ENCODE results near the gene HPSE2.

The HPSE2 gene

DNA sequence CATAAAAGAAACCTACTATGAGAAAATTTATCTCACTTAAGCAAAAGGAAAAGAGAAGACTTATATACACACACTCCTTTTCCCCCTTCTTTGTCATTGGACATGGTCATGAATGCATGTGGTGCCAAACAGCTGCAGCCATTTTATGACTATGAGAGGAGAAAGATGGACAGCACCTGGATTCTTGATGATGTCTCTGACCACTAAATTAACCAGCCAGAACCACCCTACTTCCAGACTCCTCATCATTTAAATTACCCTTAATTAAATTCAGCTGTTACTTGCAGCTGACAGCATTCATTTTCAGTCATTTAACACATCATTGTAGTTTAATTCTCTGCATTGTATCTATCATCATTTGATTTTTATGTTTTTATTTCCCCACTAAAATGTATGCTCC lies 409.9 kb downstream of the HPSE2 start:
- TF ChIP-seq, protein P1, sequence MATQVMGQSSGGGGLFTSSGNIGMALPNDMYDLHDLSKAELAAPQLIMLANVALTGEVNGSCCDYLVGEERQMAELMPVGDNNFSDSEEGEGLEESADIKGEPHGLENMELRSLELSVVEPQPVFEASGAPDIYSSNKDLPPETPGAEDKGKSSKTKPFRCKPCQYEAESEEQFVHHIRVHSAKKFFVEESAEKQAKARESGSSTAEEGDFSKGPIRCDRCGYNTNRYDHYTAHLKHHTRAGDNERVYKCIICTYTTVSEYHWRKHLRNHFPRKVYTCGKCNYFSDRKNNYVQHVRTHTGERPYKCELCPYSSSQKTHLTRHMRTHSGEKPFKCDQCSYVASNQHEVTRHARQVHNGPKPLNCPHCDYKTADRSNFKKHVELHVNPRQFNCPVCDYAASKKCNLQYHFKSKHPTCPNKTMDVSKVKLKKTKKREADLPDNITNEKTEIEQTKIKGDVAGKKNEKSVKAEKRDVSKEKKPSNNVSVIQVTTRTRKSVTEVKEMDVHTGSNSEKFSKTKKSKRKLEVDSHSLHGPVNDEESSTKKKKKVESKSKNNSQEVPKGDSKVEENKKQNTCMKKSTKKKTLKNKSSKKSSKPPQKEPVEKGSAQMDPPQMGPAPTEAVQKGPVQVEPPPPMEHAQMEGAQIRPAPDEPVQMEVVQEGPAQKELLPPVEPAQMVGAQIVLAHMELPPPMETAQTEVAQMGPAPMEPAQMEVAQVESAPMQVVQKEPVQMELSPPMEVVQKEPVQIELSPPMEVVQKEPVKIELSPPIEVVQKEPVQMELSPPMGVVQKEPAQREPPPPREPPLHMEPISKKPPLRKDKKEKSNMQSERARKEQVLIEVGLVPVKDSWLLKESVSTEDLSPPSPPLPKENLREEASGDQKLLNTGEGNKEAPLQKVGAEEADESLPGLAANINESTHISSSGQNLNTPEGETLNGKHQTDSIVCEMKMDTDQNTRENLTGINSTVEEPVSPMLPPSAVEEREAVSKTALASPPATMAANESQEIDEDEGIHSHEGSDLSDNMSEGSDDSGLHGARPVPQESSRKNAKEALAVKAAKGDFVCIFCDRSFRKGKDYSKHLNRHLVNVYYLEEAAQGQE (IDR thresholded peaks at IDR 0.05; ENCODE audit: insufficient read depth in 1 of 2, low read depth in 2 of 2, low read length in 2 of 2) = no peak
- TF ChIP-seq FOXP2 (optimal IDR thresholded peaks at IDR 0.05; ENCODE audit: borderline replicate concordance, extremely low read depth, extremely low read length, insufficient read depth) = no peak
- TF ChIP-seq SIN3A (IDR thresholded peaks at IDR 0.05; ENCODE audit: borderline replicate concordance, insufficient read depth, low read length) = no peak
- no peak for TF ChIP-seq POLR2AphosphoS5 (IDR thresholded peaks at IDR 0.05; ENCODE audit: low read depth, low read length)
- TF ChIP-seq TAF1 (IDR thresholded peaks at IDR 0.05; ENCODE audit: borderline replicate concordance, insufficient read depth, low read length) = no peak

DNA sequence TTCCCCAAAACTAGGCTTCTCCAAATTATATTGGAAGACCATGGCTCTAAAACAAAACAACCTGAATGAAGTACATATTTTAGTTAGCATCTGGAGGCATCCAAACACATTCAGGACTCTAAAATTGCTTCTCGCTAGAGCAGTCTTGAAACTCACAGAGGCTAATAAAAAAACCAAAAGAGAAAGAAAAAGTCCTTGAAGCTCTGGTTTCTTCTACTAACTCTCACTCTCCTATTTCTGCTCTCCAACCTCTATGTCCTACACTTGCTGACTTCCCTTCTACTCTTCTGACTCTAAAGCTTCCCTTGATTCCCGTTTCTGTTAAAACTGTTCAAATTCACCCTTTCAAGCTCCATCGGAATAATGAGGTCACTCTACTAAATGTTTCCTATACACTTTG lies 418.3 kb downstream of the HPSE2 start:
- TF ChIP-seq FOXP2 (optimal IDR thresholded peaks at IDR 0.05; ENCODE audit: borderline replicate concordance, extremely low read depth, extremely low read length, insufficient read depth) (no peak), POLR2AphosphoS5 (IDR thresholded peaks at IDR 0.05; ENCODE audit: low read depth, low read length) (no peak), TAF1 (IDR thresholded peaks at IDR 0.05; ENCODE audit: borderline replicate concordance, insufficient read depth, low read length) (no peak), SIN3A (IDR thresholded peaks at IDR 0.05; ENCODE audit: borderline replicate concordance, insufficient read depth, low read length) (no peak)
- TF ChIP-seq, protein P1 (IDR thresholded peaks at IDR 0.05; ENCODE audit: insufficient read depth in 1 of 2, low read depth in 2 of 2, low read length in 2 of 2) = no peak

DNA sequence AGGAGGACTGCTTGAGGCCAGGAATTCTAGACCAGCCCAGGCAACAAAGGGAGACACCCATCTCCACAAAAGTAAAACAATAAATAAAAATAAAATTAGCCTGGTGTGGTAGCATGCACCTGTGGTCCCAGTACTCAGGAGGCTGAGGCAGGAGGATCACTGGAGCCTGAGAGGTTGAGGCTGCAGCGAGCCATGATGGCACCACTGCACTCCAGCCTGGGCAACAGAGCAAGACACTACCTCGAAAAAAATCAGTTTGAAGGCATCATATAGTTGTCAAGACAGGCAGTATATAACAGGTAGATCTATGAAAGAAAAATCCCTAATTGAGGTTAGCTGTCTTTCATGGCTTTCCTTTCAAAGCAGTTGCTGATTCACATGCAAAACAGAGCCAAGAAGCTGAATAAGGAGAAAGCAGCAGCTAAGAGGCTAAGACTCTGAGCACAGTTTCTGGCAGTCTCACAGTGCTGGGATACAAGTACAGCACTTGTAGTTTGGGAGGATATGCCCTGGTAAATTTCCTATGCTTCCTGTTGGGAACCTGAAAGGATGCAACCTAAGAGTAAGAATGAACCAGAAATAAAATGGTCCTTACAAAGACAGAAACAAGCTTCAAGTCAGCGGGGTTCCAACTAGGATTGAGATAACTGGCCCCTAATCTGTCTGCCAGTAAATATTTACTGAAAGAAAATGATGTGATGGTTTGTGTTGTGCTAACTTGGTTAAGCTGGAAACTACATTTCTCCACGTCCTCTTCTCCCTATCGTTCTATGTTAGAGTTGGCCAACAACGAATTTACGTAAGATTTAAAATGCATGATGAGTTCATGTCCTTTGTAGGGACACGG lies 420.4 kb downstream of the HPSE2 start:
- no peak for TF ChIP-seq POLR2AphosphoS5 (IDR thresholded peaks at IDR 0.05; ENCODE audit: low read depth, low read length)
- TF ChIP-seq, protein P1 (IDR thresholded peaks at IDR 0.05; ENCODE audit: insufficient read depth in 1 of 2, low read depth in 2 of 2, low read length in 2 of 2) = no peak
- no peak for TF ChIP-seq SIN3A (IDR thresholded peaks at IDR 0.05; ENCODE audit: borderline replicate concordance, insufficient read depth, low read length)

DNA sequence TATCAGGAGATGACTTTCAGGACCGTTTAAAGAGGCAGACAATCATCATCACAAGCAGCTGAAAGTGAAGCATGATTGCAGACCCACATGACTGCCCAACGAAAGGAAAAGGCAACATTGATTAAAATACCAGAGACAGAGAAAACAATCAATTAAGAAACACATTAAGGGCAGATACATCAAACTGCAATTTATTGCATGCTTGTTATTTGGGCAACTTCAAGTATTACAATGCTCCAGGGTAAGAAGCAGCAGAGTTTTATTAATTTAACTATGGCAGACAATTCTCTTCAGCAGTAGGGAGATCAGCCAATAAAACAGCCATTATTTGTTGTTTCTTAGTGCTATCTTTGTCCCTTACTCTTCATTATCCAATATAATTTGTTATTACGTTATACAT lies 421.2 kb downstream of the HPSE2 start:
- TF ChIP-seq, protein P1 (IDR thresholded peaks at IDR 0.05; ENCODE audit: insufficient read depth in 1 of 2, low read depth in 2 of 2, low read length in 2 of 2) = no peak
- TF ChIP-seq FOXP2 (optimal IDR thresholded peaks at IDR 0.05; ENCODE audit: borderline replicate concordance, extremely low read depth, extremely low read length, insufficient read depth) (no peak), TAF1 (IDR thresholded peaks at IDR 0.05; ENCODE audit: borderline replicate concordance, insufficient read depth, low read length) (no peak), SIN3A (IDR thresholded peaks at IDR 0.05; ENCODE audit: borderline replicate concordance, insufficient read depth, low read length) (no peak), POLR2AphosphoS5 (IDR thresholded peaks at IDR 0.05; ENCODE audit: low read depth, low read length) (no peak)

Data from PFSK-1 (cell line).